Airway epithelial cell (primary cell): ENCODE measurements around the gene MYCN. TPM values are rescaled to one million over a fixed set of nuclear protein-coding genes. Genes with fewer than 3 reads are reported as not detected.

Experiments
- total RNA-seq: library from RNA; depleted of rRNA; stranded (reverse); fragments of >200 nt; gene quantifications from 2 replicates; pipeline ENCODE4 v1.2.3, GENCODE V29; 2015

MYCN gene
- total RNA-seq: 0.23 TPM in 1 of 2 replicates, not detected in the other

GRCh38 chr2:15939854-15940660, at the start of gene MYCN:
MYCN (plus strand) TSS chr2:15940550; CDS start chr2:15942065, 1,515 bp downstream.

